Measurements from ENCODE around the gene SGMS2.

SGMS2 gene

GRCh38 chr4:107814758-107815157 lies 10.0 kb upstream of the SGMS2 start:
- no peak overlapping the region for H3K27ac ChIP-seq
- no peak for TF ChIP-seq CTCF (IDR thresholded peaks at IDR 0.05)
- no peak for TF ChIP-seq ZFX (IDR thresholded peaks at IDR 0.05; ENCODE audit: borderline replicate concordance)

- no peak overlapping the region for H3K27ac ChIP-seq
- TF ChIP-seq ZFX (IDR thresholded peaks at IDR 0.05; ENCODE audit: borderline replicate concordance) (no peak), CTCF (IDR thresholded peaks at IDR 0.05) (no peak)
Observed at GRCh38 chr4:107815158-107815557, 9.6 kb upstream of the SGMS2 start.

GRCh38 chr4:107818301-107818910 lies 6.3 kb upstream of the SGMS2 start:
- H3K27ac ChIP-seq: no peak overlapping the region
- TF ChIP-seq ZFX (IDR thresholded peaks at IDR 0.05; ENCODE audit: borderline replicate concordance) (no peak), CTCF (IDR thresholded peaks at IDR 0.05) (no peak)

GRCh38 chr4:107823870-107824349 lies 822 bp upstream of the SGMS2 start:
- H3K27ac ChIP-seq: peak overlapping the region; percentile 91
- TF ChIP-seq ZFX (IDR thresholded peaks at IDR 0.05; ENCODE audit: borderline replicate concordance): no peak

GRCh38 chr4:107825072-107825824 lies 516 bp downstream of the SGMS2 start:
- TF ChIP-seq ZFX (IDR thresholded peaks at IDR 0.05; ENCODE audit: borderline replicate concordance) (no peak), CTCF (IDR thresholded peaks at IDR 0.05) (no peak; the same call in 1 of the 2 replicates)
- peak overlapping the region; percentile 91 for H3K27ac ChIP-seq

- peak overlapping the region; percentile 91 for H3K27ac ChIP-seq
- no peak for TF ChIP-seq CTCF (IDR thresholded peaks at IDR 0.05)
- no peak for TF ChIP-seq ZFX (IDR thresholded peaks at IDR 0.05; ENCODE audit: borderline replicate concordance)
Observed at GRCh38 chr4:107826421-107826980, 1.8 kb downstream of the SGMS2 start.

GRCh38 chr4:107828315-107829090 lies 3.8 kb downstream of the SGMS2 start:
- TF ChIP-seq ZFX (IDR thresholded peaks at IDR 0.05; ENCODE audit: borderline replicate concordance) (no peak), CTCF (IDR thresholded peaks at IDR 0.05) (no peak)
- no peak overlapping the region for H3K27ac ChIP-seq
